Psoas muscle (tissue), 8 donors: ENCODE results near the gene FICD. TPM values are rescaled to one million over a fixed set of nuclear protein-coding genes. Genes with fewer than 3 reads are reported as not detected.

ENCODE experiments used
- ATAC-seq, 4 donors: fragments of 200-7000 bp; cut with Tn5 transposase; one replicate each; pipeline ENCODE4 v1.9.1; 2020; ENCODE audit warnings: moderate library complexity in 3 of 4, mild to moderate bottlenecking in 2 of 4
- DNase-seq, 2 donors: peaks; one replicate each; pipeline ENCODE4 v3.0.0-alpha.2; 2020
- H3K27ac ChIP-seq: fragments of 200-600 bp; one replicate; pipeline ENCODE4 v1.8.0; 2022
- H3K27me3 ChIP-seq, 3 donors: fragments of 200-600 bp in 1 of 3; one replicate each; pipeline versions ENCODE4 v1.6.1 to v1.8.0; 2013 to 2022; ENCODE audit warnings: low read length in 2 of 3, mild to moderate bottlenecking in 2 of 3, moderate library complexity in 1 of 3; ENCODE audit not compliant: insufficient read depth in 3 of 3
- H3K36me3 ChIP-seq, 2 donors: fragments of 200-600 bp in 1 of 2; one replicate each; pipeline versions ENCODE4 v1.6.1 to v1.8.0; 2013 to 2022; ENCODE audit warnings: low read depth in 1 of 2, mild to moderate bottlenecking in 1 of 2, moderate library complexity in 1 of 2; ENCODE audit not compliant: insufficient read depth in 1 of 2
- H3K4me1 ChIP-seq: fragments of 200-600 bp; one replicate; pipeline ENCODE4 v1.8.0; 2022
- H3K4me3 ChIP-seq: fragments of 200-600 bp; one replicate; pipeline ENCODE4 v1.8.0; 2022; ENCODE audit warnings: mild to moderate bottlenecking
- H3K9me3 ChIP-seq: fragments of 200-600 bp; one replicate; pipeline ENCODE4 v1.8.0; 2022
- CTCF ChIP-seq: fragments of 200-600 bp; IDR thresholded peaks from one replicate; pipeline ENCODE4 v1.8.0; 2022; ENCODE audit warnings: antibody characterized with exemption
- WGBS, 3 donors: extraction: QIAGEN DNeasy Blood & Tissue Kit; methylation state at CpG; one replicate each; pipeline versions ENCODE4 v1.1.6 to v1.1.7; 2013; 5-methylcytosine and 5-hydroxymethylcytosine counted together
- intact Hi-C, 2 donors: fragments of 100-400 bp; cut with DNase I; formaldehyde crosslinking; loops; one replicate each; pipeline versions ENCODE4 v1.11.0 to v1.14.2; 2022
- polyA plus RNA-seq, 3 donors: library from polyadenylated mRNA; stranded (reverse); fragments of 200-250 nt; gene quantifications; one replicate each; pipeline ENCODE4 v1.2.3, GENCODE V29; 2013
- total RNA-seq, 4 donors: library from RNA; stranded (reverse); fragmentation: NEBNext Ultra II Directional in 2 of 4; extraction: Animal tissue kit (Norgen Biotek cat#: 25700) in 2 of 4; gene quantifications; one replicate each; pipeline versions ENCODE4 v1.2.1 to v1.2.4, GENCODE V29; 2021 to 2023
- donor health status: healthy with polysubstance abuse.
- donor health status: DM: no; HTN: no; CAD: no; lungs with moderate emphysema.
- donor health status: Bipolar disorder and iron deficiency.
- donor health status: healthy.
- donor health status: DM: yes; HTN: yes; CAD: no.
- donor health status: DM: no; HTN: no; CAD: no.
- donor health status: DM: no; HTN: no; CAD: no.
- donor health status: DM: yes; HTN: yes; CAD: no.

FICD gene
- total and polyA plus RNA-seq, 7 donors, result 1.6 to 5.5 (median 4.2) TPM

GRCh38 chr12:108564724-108565123, 49.6 kb downstream of the FICD start:
- peaks cover 36% of the 10 kb centered on the region for H3K4me1 ChIP-seq
- no peak for DNase-seq
- H3K4me3 ChIP-seq, result no peak overlapping the region
- no peaks in the 10 kb centered on the region for H3K9me3 ChIP-seq
- H3K27me3 ChIP-seq, result no peaks in the 10 kb centered on the region
- H3K36me3 ChIP-seq, result peaks cover 29 to 59% of the 10 kb centered on the region in 2 donors
- intact Hi-C loops, result loop anchor here (1.0 to 10.0 kb wide), 8 partner anchors 54 to 528 kb away; partner anchors contain the start of genes SSH1 (in 2 of the 2) and ALKBH2 (in 1 of the 2)
- no peak for ATAC-seq
- TF ChIP-seq CTCF, result no peak
- H3K27ac ChIP-seq, result peak overlapping the region; percentile 97

- no peak overlapping the region for H3K4me3 ChIP-seq
- no peaks in the 10 kb centered on the region for H3K27me3 ChIP-seq
- WGBS, 3 donors, result 82 to 85% (median 84%) methylated on average over 3 of the region's 3 CpGs
- DNase-seq (no peak), ATAC-seq (no peak)
- H3K36me3 ChIP-seq, result peaks cover 29 to 63% of the 10 kb centered on the region in 2 donors
- H3K27ac ChIP-seq, result peak overlapping the region; percentile 97
- H3K4me1 ChIP-seq, result peaks cover 32% of the 10 kb centered on the region
- TF ChIP-seq CTCF, result no peak
- H3K9me3 ChIP-seq, result no peaks in the 10 kb centered on the region
- intact Hi-C loops, result loop anchor here (2.0 to 10.0 kb wide), 5 partner anchors 54 to 387 kb away; partner anchors contain the start of gene SSH1 (in 1 of the 2)
Measured at GRCh38 chr12:108565146-108565545, 50.1 kb downstream of the FICD start.

- Histone ChIP-seq H3K4me3 (no peak overlapping the region), H3K9me3 (no peaks in the 10 kb centered on the region), H3K36me3 (peaks cover 29 to 65% of the 10 kb centered on the region in 2 donors), H3K27me3 (no peaks in the 10 kb centered on the region), H3K27ac (peak overlapping the region; percentile 97), H3K4me1 (peaks cover 30% of the 10 kb centered on the region)
- peak; percentile 82 to 92 for DNase-seq
- WGBS, 3 donors, result 0 to 14% (median 3%) methylated on average over 2 of the region's 2 CpGs
- peak; percentile 54 to 65 (median 62) for ATAC-seq
- no peak for TF ChIP-seq CTCF
- intact Hi-C loops, result loop anchor here (2.0 to 10.0 kb wide), 5 partner anchors 53 to 386 kb away; partner anchors contain the start of gene SSH1 (in 1 of the 2)
Measured at GRCh38 chr12:108565976-108566375, 50.9 kb downstream of the FICD start.

DNA sequence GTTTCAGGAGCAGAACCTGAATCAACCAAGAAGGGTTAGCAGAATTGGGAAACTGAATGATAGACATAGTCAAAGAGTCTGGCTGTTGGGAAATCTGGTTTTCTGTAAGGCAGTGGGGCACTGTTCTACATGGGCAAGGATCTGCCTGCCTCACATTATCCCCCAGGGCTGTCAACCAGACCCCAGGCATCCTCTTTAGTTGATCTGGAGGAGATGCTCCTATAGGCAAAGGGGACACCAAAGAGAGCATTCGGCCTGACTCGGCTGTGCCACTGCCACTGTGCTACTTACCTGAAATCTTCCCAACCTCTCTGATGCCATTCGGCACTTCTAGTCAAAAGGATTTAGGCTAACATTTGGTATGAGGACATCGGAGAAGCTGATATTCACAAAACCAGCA, 51.4 kb downstream of the FICD start:
- Histone ChIP-seq H3K4me3 (no peak overlapping the region), H3K9me3 (no peaks in the 10 kb centered on the region), H3K36me3 (peaks cover 29 to 65% of the 10 kb centered on the region in 2 donors), H3K27me3 (no peaks in the 10 kb centered on the region), H3K4me1 (peaks cover 30% of the 10 kb centered on the region), H3K27ac (peak overlapping the region; percentile 97)
- WGBS, 3 donors, result 90 to 99% (median 95%) methylated on average over 4 of the region's 4 CpGs
- ATAC-seq (no peak), DNase-seq (no peak)
- intact Hi-C loops, result loop anchor here (5.0 to 10.0 kb wide), 3 partner anchors 238 to 386 kb away; partner anchors contain the start of gene SSH1 (in 1 of the 2)
- TF ChIP-seq CTCF, result no peak
